ENCODE data around the gene LRCH1. TPM values are rescaled to one million over a fixed set of nuclear protein-coding genes. Genes with fewer than 3 reads are reported as not detected.

Gene LRCH1
- total RNA-seq, 2 experiments from 2014 or later = 15.5 to 17.1 TPM

- Mint-ChIP-seq H3K4me3 (no peak overlapping the region), H3K27ac (no peak overlapping the region), H3K27me3 (no peaks in the 10 kb centered on the region), H3K36me3 (ENCODE audit: low read depth) (peaks cover 12% of the 10 kb centered on the region), H3K9me3 (no peaks in the 10 kb centered on the region), H3K4me1 (ENCODE audit: low read depth) (no peaks in the 10 kb centered on the region)
- CTCF ChIA-PET = interaction anchor here (1.1 to 3.4 kb wide), 3 partner anchors 13 to 186 kb away, joined by 3 to 11 read pairs (median 4); no protein-coding TSS in a partner anchor
- ATAC-seq (no peak), DNase-seq (no peak)
- intact Hi-C loops (cut with micrococcal nuclease) = no loop called here
- POLR2A ChIA-PET = no interaction called here
- no peak for TF ChIP-seq CTCF (IDR thresholded peaks at IDR 0.05)
Observed at GRCh38 chr13:46736541-46737310, 183.8 kb downstream of the LRCH1 start.

GRCh38 chr13:46738055-46738454, 185.1 kb downstream of the LRCH1 start:
- H3K27me3 Mint-ChIP-seq = no peaks in the 10 kb centered on the region
- no peaks in the 10 kb centered on the region for H3K9me3 Mint-ChIP-seq
- no peak for ATAC-seq
- CTCF ChIA-PET = interaction anchor here (3.4 kb wide), 1 partner anchor 187 kb away, joined by 11 read pairs; no protein-coding TSS in a partner anchor
- no peak overlapping the region for H3K27ac Mint-ChIP-seq
- POLR2A ChIA-PET = no interaction called here
- no peak for DNase-seq
- H3K4me3 Mint-ChIP-seq = no peak overlapping the region
- TF ChIP-seq CTCF (IDR thresholded peaks at IDR 0.05) = no peak
- H3K4me1 Mint-ChIP-seq (ENCODE audit: low read depth) = no peaks in the 10 kb centered on the region
- intact Hi-C loops (cut with micrococcal nuclease) = no loop called here
- H3K36me3 Mint-ChIP-seq (ENCODE audit: low read depth) = peaks cover 14% of the 10 kb centered on the region

GRCh38 chr13:46738766-46739165, 185.8 kb downstream of the LRCH1 start:
- TF ChIP-seq CTCF (IDR thresholded peaks at IDR 0.05) = no peak
- H3K4me1 Mint-ChIP-seq (ENCODE audit: low read depth) = no peaks in the 10 kb centered on the region
- no peak overlapping the region for H3K27ac Mint-ChIP-seq
- H3K9me3 Mint-ChIP-seq = no peaks in the 10 kb centered on the region
- H3K36me3 Mint-ChIP-seq (ENCODE audit: low read depth) = peaks cover 14% of the 10 kb centered on the region
- DNase-seq = no peak
- H3K4me3 Mint-ChIP-seq = no peak overlapping the region
- ATAC-seq = no peak
- no peaks in the 10 kb centered on the region for H3K27me3 Mint-ChIP-seq
- ChIA-PET CTCF (interaction anchor here (3.4 kb wide), 1 partner anchor 188 kb away, joined by 11 read pairs; no protein-coding TSS in a partner anchor), POLR2A (no interaction called here)
- intact Hi-C loops (cut with micrococcal nuclease) = no loop called here

- CTCF ChIA-PET = interaction anchor here (0.8 to 3.4 kb wide), 3 partner anchors 19 to 188 kb away, joined by 3 to 11 read pairs (median 4); no protein-coding TSS in a partner anchor
- POLR2A ChIA-PET = no interaction called here
- ATAC-seq (no peak), DNase-seq (no peak)
- Mint-ChIP-seq H3K36me3 (ENCODE audit: low read depth) (peaks cover 17% of the 10 kb centered on the region), H3K27ac (no peak overlapping the region), H3K27me3 (no peaks in the 10 kb centered on the region), H3K4me3 (no peak overlapping the region), H3K4me1 (ENCODE audit: low read depth) (no peaks in the 10 kb centered on the region), H3K9me3 (no peaks in the 10 kb centered on the region)
- TF ChIP-seq CTCF (IDR thresholded peaks at IDR 0.05) = no peak
- intact Hi-C loops (cut with micrococcal nuclease) = no loop called here
Observed at GRCh38 chr13:46739447-46740098, 186.6 kb downstream of the LRCH1 start.

GRCh38 chr13:46743191-46743590, 190.2 kb downstream of the LRCH1 start:
- H3K27ac Mint-ChIP-seq = no peak overlapping the region

More at GRCh38 chr13:46743191-46743590, 190.2 kb downstream of the LRCH1 start:
- no peaks in the 10 kb centered on the region for H3K9me3 Mint-ChIP-seq
- no peaks in the 10 kb centered on the region for H3K4me1 Mint-ChIP-seq (ENCODE audit: low read depth)
- H3K36me3 Mint-ChIP-seq (ENCODE audit: low read depth) = peaks cover 18% of the 10 kb centered on the region
- H3K4me3 Mint-ChIP-seq = no peak overlapping the region
- H3K27me3 Mint-ChIP-seq = no peaks in the 10 kb centered on the region
- TF ChIP-seq CTCF (IDR thresholded peaks at IDR 0.05) = no peak
- POLR2A ChIA-PET = no interaction called here
- ATAC-seq (no peak), DNase-seq (no peak)
- CTCF ChIA-PET = no interaction called here
- intact Hi-C loops (cut with micrococcal nuclease) = no loop called here

Measured in activated CD8-positive, alpha-beta T cell treated with anti-CD3 and anti-CD28 coated beads for 36 hours (primary cell).